Heart left ventricle (tissue), 16 donors: ENCODE measurements around the gene PSMB10. TPM values are rescaled to one million over a fixed set of nuclear protein-coding genes. Genes with fewer than 3 reads are reported as not detected.

Experiments
- ATAC-seq, 4 donors: fragments of 200-7000 bp; cut with Tn5 transposase; one replicate each; pipeline ENCODE4 v1.9.1; 2020 to 2022; ENCODE audit warnings: moderate library complexity in 4 of 4, mild to moderate bottlenecking in 3 of 4, moderate number of reproducible peaks in 1 of 4
- DNase-seq, 5 donors: peaks; one replicate each; pipeline ENCODE4 v3.0.0-alpha.2; 2020
- H3K27ac ChIP-seq, 12 donors: fragments of 200-600 bp; sonication (generic) in 4 of 12; one replicate each; pipeline versions ENCODE4 v1.5.0 to v1.8.0; 2016 to 2022; ENCODE audit warnings: mild to moderate bottlenecking in 2 of 12
- H3K27me3 ChIP-seq, 9 donors: fragments of 200-600 bp; sonication (generic) in 2 of 9; one replicate each; pipeline versions ENCODE4 v1.5.1 to v1.8.0; 2016 to 2022; ENCODE audit warnings: mild to moderate bottlenecking in 3 of 9
- H3K36me3 ChIP-seq, 9 donors: fragments of 200-600 bp; sonication (generic) in 2 of 9; one replicate each; pipeline versions ENCODE4 v1.5.0 to v1.8.0; 2018 to 2022; ENCODE audit warnings: mild to moderate bottlenecking in 2 of 9
- H3K4me1 ChIP-seq, 12 donors: fragments of 200-600 bp; sonication (generic) in 4 of 12; one replicate each; pipeline versions ENCODE4 v1.5.0 to v1.8.0; 2016 to 2022; ENCODE audit warnings: mild to moderate bottlenecking in 3 of 12
- H3K4me3 ChIP-seq, 12 donors: fragments of 200-600 bp; sonication (generic) in 4 of 12; one replicate each; pipeline versions ENCODE4 v1.5.0 to v1.8.0; 2017 to 2022; ENCODE audit warnings: mild to moderate bottlenecking in 9 of 12, moderate library complexity in 4 of 12
- H3K9me3 ChIP-seq, 12 donors: fragments of 200-600 bp; sonication (generic) in 4 of 12; one replicate each; pipeline versions ENCODE4 v1.5.0 to v1.8.0; 2016 to 2022; ENCODE audit warnings: mild to moderate bottlenecking in 1 of 12
- CTCF ChIP-seq, 12 donors: fragments of 200-600 bp; sonication (generic) in 4 of 12; IDR thresholded peaks; one replicate each; pipeline versions ENCODE4 v1.5.0 to v1.8.0; 2018 to 2022; ENCODE audit warnings: antibody characterized with exemption in 12 of 12, mild to moderate bottlenecking in 5 of 12
- POLR2A ChIP-seq, 2 donors: fragments of 450-650 bp; IDR thresholded peaks; one replicate each; pipeline ENCODE4 v1.6.1; 2017; ENCODE audit warnings: antibody characterized with exemption in 2 of 2, mild to moderate bottlenecking in 2 of 2, moderate library complexity in 2 of 2
- WGBS, 4 donors: extraction: QIAGEN DNeasy Blood & Tissue Kit in 2 of 4; methylation state at CpG; one replicate each; pipeline versions ENCODE4 v1.1.5 to v1.1.7; 2013 to 2018; 5-methylcytosine and 5-hydroxymethylcytosine counted together
- intact Hi-C, 10 donors: fragments of 100-400 bp; cut with DNase I; formaldehyde crosslinking; loops; one replicate each; pipeline versions ENCODE4 v1.11.1 to v1.14.2; 2022
- polyA plus RNA-seq, 2 donors: library from polyadenylated mRNA; stranded (reverse); fragments of 200-250 nt; gene quantifications; one replicate each; pipeline ENCODE4 v1.2.3, GENCODE V29; 2013
- total RNA-seq, 9 donors: library from RNA; depleted of rRNA in 2 of 9; stranded (reverse); fragments of >200 nt in 2 of 9; fragmentation: NEBNext Ultra II Directional in 3 of 9; extraction: Animal tissue kit (Norgen Biotek cat#: 25700) in 3 of 9; gene quantifications; one replicate each; pipeline versions ENCODE4 v1.1.0 to v1.2.4, GENCODE V29; 2016 to 2023
- donor health status: ischemic (EF 13 %, LVEDD 7.1; RV severe dilation, severe dysfunction).
- donor health status: healthy with polysubstance abuse.
- donor health status: DM: no; HTN: yes; CAD: no.
- donor health status: DM: no; HTN: no; CAD: no.
- donor health status: ischemic (EF 25% LVEDD 6.9; RV normal size, moderate dysfunction).
- donor health status: ischemic (EF 25% LVEDD 5.7; RV mildly dilated, moderate dysfunction).
- donor health status: healthy.
- donor health status: DM: yes; HTN: yes; CAD: no.
- donor health status: ischemic (EF 35%, LVEDD 5.7; RV mildly dilated, moderate dysfunction).
- donor health status: nonischemic (EF 11% LVEDD 7.7; RV severe dilation, severe dysfunction).
- donor health status: DM: yes; HTN: yes; CAD: no.
- donor health status: PGD.
- donor health status: ischemic (EF 29% LVEDD 5.4; RV normal size, mild dysfunction).
- donor health status: nonischemic (EF 23%, LVEDD 6.1; RV moderate dilation, normal function).

The PSMB10 gene
- total and polyA plus RNA-seq, 11 donors: 39.4 to 182 (median 60.5) TPM

DNA sequence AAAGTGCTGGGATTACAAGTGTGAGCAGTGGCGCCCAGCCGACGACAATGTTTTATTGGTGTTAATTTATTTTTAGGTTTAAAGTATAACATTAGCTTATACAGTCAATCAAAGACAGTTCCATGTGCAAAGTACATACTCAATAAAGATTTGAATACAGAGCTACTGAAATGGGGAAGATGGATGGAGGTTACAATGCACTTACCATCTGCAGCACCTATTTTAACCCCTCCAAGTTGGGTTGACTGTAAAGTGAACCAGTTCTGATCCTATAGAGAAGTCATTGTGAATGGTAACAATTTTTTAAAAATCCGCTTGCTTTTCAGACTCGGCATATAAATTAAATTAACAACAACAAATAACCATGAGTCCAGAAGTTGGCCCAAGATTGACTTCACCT lies 44.3 kb downstream of the PSMB10 start:
- Histone ChIP-seq H3K4me3 (peak overlapping the region in 11 of 12 donors; percentile 68 to 99 (median 88)), H3K4me1 (peaks cover 15 to 48% (median 41%) of the 10 kb centered on the region in 12 donors), H3K27me3 (no peaks in the 10 kb centered on the region), H3K9me3 (no peaks in the 10 kb centered on the region), H3K36me3 (no peaks in the 10 kb centered on the region), H3K27ac (peak overlapping the region in 10 of 12 donors; percentile 71 to 98 (median 86))
- intact Hi-C loops: no loop called here
- TF ChIP-seq CTCF (IDR thresholded peaks at IDR 0.05) (no peak), POLR2A (IDR thresholded peaks at IDR 0.05) (no peak)
- no peak for DNase-seq
- WGBS, 4 donors: 74 to 81% (median 79%) methylated on average over 5 of the region's 5 CpGs
- no peak for ATAC-seq

GRCh38 chr16:67888331-67888730 lies 48.3 kb downstream of the PSMB10 start:
- DNase-seq: no peak

DNA sequence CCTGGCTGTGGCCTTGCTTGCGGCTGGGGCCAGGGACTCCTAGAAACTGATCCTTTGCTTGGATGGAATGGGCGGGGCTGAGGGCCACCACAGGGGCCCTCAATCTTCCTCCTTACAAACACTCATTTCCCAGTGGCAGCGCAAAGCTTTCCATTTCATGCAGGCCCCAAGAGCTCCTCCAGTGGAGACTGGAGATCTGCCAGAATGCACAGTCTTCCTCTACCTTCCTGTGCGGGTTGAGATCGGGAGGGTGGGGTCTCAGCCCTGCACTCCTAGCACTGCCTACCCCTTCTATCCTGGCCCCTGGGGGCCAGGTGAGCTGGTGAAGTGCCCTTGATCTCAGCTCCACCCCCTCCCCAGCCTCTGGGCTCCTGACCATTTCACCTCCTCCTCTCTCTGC lies 50.3 kb downstream of the PSMB10 start:
- TF ChIP-seq POLR2A (IDR thresholded peaks at IDR 0.05) (no peak), CTCF (IDR thresholded peaks at IDR 0.05) (no peak)
- no peak overlapping the region for H3K4me3 ChIP-seq
- H3K36me3 ChIP-seq: peaks cover 0 to 50% (median 35%) of the 10 kb centered on the region in 9 donors
- H3K27ac ChIP-seq: no peak overlapping the region
- peaks cover 0 to 38% (median 28%) of the 10 kb centered on the region in 12 donors for H3K4me1 ChIP-seq
- intact Hi-C loops: loop anchor here in 2 of 10 donors (10.0 kb wide), 2 partner anchors 148 to 158 kb away; no protein-coding TSS in a partner anchor
- H3K9me3 ChIP-seq: no peaks in the 10 kb centered on the region
- no peaks in the 10 kb centered on the region for H3K27me3 ChIP-seq
- ATAC-seq: no peak
- DNase-seq: no peak
- WGBS, 4 donors: 92 to 96% (median 95%) methylated on average over 5 of the region's 5 CpGs

More at GRCh38 chr16:67888331-67888730, 48.3 kb downstream of the PSMB10 start:
- peaks cover 5 to 29% (median 17%) of the 10 kb centered on the region in 12 donors for H3K4me1 ChIP-seq
- no peaks in the 10 kb centered on the region for H3K9me3 ChIP-seq
- whole genome bisulfite sequencing, 4 donors: 82 to 100% (median 89%) methylated on average over 3 of the region's 3 CpGs
- TF ChIP-seq CTCF (IDR thresholded peaks at IDR 0.05) (no peak), POLR2A (IDR thresholded peaks at IDR 0.05) (no peak)
- H3K36me3 ChIP-seq: peaks cover 0 to 31% (median 17%) of the 10 kb centered on the region in 9 donors
- no peak for ATAC-seq
- no peaks in the 10 kb centered on the region for H3K27me3 ChIP-seq
- H3K27ac ChIP-seq: no peak overlapping the region
- H3K4me3 ChIP-seq: no peak overlapping the region
- intact Hi-C loops: loop anchor here in 2 of 10 donors (10.0 kb wide), 2 partner anchors 146 to 156 kb away; no protein-coding TSS in a partner anchor

- peaks cover 0 to 54% (median 39%) of the 10 kb centered on the region in 9 donors for H3K36me3 ChIP-seq
- 95 to 96% (median 96%) methylated on average over 18 to 19 of the region's 19 CpGs for WGBS, 4 donors
- DNase-seq (no peak), ATAC-seq (no peak)
- TF ChIP-seq CTCF (IDR thresholded peaks at IDR 0.05): no peak
- no peak for TF ChIP-seq POLR2A (IDR thresholded peaks at IDR 0.05)
- no peaks in the 10 kb centered on the region for H3K9me3 ChIP-seq
- H3K4me3 ChIP-seq: no peak overlapping the region
- intact Hi-C loops: loop anchor here in 2 of 10 donors (10.0 kb wide), 2 partner anchors 149 to 159 kb away; no protein-coding TSS in a partner anchor
- no peak overlapping the region for H3K27ac ChIP-seq
- no peaks in the 10 kb centered on the region for H3K27me3 ChIP-seq
- H3K4me1 ChIP-seq: peaks cover 0 to 42% (median 29%) of the 10 kb centered on the region in 12 donors
Observed at GRCh38 chr16:67885976-67886375, 50.7 kb downstream of the PSMB10 start.
